GM13976 (cell line): ENCODE data around the gene BICC1.

Experiments
- DNase-seq: peaks from one replicate; pipeline ENCODE4 v3.0.0; 2012; ENCODE audit warnings: low spot score
- CTCF ChIP-seq: IDR thresholded peaks from 2 replicates; pipeline ENCODE4 v1.5.1; 2012; ENCODE audit warnings: borderline replicate concordance, mild to moderate bottlenecking; ENCODE audit not compliant: insufficient read depth; ENCODE audit errors: extremely low read depth, missing control alignments, control extremely low read depth
- in situ Hi-C: fragments of 300-500 bp; cut with MboI; formaldehyde crosslinking; loops from one replicate; pipeline ENCODE4 v1.12.0; 2022; ENCODE audit warnings: low sequenced_read_pairs, mixed read lengths, inconsistent platforms; ENCODE audit not compliant: unreplicated experiment

The BICC1 gene

DNA sequence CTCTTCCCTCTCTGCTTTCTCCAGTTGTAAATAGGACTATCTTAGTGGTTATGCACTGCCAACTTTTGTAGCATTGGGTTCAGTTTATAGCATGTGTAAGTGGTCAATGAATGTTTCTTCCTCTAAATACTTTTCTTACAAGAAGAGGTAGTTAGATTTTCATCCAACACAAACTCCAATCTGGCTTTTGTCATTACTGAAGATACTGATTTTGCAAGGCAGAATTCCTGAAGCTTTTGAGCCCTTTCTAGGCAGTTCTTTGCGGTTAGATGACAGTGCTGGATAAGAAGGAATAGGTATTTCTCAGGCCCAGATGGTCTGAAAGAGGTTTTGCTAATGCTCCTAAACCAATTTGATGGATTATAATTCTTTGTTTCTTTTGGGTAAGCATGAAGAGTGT is 60.5 kb downstream of the BICC1 start:
- in situ Hi-C loops: no loop called here
- no peak for DNase-seq
- TF ChIP-seq CTCF: no peak

GRCh38 chr10:58574058-58574457 is 61.4 kb downstream of the BICC1 start:
- in situ Hi-C loops: no loop called here
- no peak for TF ChIP-seq CTCF
- DNase-seq: no peak

DNA sequence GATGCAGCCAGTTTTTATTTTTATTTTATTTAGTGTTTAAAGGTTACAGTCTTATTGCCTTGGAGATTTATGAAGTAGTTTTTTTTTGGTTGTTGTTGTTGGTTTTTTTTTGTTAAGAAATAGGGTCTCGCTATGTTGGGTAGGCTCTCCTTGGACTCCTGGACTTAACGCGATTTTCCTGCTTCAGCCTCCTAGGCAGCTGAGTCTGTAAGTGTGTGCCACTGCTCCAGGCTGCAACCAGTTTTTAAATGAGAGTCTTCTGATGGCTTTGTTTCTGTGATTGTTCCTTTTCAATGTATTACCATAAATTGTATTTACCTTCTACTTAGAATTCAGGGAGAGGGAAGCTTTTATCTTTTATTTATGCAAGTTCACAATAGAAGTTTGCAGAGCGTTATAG is 62.8 kb downstream of the BICC1 start:
- no peak for DNase-seq
- no peak for TF ChIP-seq CTCF
- in situ Hi-C loops: no loop called here

DNA sequence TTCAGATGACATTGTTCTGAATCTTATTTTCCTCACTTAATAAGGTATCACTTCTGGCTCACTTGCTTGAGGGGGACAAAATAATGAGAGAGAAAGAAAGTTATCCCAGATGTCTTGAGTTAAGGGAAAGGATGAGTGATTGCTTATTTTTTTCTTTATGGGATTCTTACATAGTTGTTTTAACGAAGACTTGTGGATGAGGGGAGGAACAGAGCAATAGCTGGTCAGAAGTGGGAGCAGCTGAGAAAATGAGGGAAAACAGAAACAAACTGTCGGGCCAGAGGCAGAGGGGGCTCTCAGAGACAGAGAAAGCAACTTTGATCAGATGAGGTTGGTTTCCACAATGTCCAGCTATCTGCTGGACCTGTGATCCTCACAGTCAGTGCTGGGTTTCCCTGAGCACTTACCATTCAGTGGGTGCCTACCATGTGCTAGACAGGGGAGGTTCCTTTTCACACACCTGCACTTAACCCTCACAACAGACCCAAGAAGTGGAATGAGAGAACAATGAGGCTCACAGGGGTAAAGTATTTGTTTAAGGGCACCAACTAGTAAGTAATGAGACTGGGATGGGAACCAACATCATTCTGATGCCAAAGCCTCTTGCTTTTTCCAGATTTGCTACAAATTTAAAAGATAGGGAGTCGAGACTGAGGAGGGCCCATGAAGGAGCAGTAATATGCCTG is 64.2 kb downstream of the BICC1 start:
- TF ChIP-seq CTCF: no peak
- no peak for DNase-seq
- in situ Hi-C loops: no loop called here

- TF ChIP-seq CTCF: no peak
- in situ Hi-C loops: no loop called here
- DNase-seq: no peak
Measured at GRCh38 chr10:58577437-58577777, 64.7 kb downstream of the BICC1 start.

- no peak for TF ChIP-seq CTCF
- in situ Hi-C loops: no loop called here
- DNase-seq: no peak
Measured at GRCh38 chr10:58578366-58578765, 65.7 kb downstream of the BICC1 start.
